ENCODE measurements around the gene SUSD2.
"Not testable (repeated sequence)": the region's sequence is repeated elsewhere in the genome, so short reads cannot be mapped to it uniquely, and the experiment has no call there.

SUSD2 gene

GRCh38 chr22:24188705-24189248, 7.5 kb downstream of the SUSD2 start:
- no peak for DNase-seq (ENCODE audit: low read depth in 2 of 2)

DNA sequence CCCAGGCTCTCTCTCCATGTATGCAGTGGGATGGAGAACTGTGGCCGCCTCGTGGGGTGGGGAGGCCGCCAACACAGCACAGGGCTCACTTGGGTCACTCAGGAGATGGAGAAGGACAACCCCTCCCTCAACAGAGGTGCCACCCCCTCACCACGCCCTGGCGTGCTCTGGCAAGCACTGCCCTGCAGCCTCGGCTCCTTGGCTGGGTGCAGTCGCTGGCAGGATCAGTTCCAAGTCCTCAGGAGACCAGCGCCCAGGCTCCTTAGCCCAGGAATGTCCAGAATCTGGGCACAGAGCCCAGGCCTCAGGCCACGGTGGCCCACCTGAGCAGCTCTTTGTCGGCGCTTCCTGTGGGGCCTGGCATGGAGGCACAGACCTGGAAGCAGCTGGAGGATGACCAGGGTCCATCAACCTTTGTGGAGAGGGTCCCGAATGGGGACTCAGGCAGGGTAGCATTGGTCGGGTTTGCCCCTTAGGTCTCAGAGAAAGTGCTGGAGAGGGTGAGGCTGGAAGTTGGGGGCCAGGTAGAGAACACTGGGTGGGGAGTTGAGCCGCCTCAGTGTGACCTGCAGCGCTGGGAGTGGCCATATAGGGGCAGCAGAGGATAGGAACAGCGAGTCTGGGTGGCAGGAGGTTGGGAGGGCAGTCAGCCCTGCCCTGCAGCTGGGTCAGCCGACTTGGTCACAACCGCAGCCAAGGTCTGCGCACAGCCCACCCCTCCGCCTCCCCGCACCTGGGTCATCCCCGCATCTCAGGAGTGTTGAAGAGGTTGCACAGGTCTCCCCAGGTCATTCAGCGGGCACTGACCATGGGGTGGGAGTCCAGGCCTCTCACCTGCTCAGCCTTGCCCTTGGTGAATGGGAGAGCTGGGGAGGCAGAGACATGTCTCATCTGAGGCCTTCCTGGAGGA, 8.2 kb downstream of the SUSD2 start:
- peak in 1 of 2 experiments; percentile 40 for DNase-seq (ENCODE audit: low read depth in 2 of 2)

GRCh38 chr22:24190159-24190540, 8.9 kb downstream of the SUSD2 start:
- DNase-seq (ENCODE audit: low read depth in 2 of 2): no peak

GRCh38 chr22:24190596-24191208, 9.4 kb downstream of the SUSD2 start:
- no peak for DNase-seq (ENCODE audit: low read depth in 2 of 2)

DNA sequence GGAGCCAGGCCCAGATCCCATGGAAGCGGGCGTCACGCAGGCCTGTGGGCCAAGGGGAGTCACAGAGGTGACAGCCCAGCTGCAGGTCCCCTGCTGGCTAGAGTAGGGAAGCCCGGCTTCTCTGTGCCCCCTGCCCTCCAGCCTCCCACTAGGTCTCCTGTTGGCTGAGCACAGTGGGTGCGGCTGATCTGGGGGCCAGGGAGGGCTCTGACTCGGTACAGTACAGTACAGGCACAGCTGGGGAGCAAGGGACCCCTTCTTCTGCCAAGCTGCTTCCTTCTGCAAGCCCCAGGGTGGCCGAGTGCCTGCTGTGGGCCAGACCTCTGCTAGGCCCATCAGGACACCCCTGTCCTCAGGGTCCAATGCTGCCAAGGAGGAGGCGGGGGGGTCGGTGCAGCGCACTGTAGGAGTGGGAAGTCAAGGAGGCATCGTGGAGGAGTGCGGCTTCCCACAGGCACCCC, 10.1 kb downstream of the SUSD2 start:
- no peak for DNase-seq (ENCODE audit: low read depth in 2 of 2)

GRCh38 chr22:24191893-24192292, 10.6 kb downstream of the SUSD2 start:
- DNase-seq (ENCODE audit: low read depth in 2 of 2): no peak

DNA sequence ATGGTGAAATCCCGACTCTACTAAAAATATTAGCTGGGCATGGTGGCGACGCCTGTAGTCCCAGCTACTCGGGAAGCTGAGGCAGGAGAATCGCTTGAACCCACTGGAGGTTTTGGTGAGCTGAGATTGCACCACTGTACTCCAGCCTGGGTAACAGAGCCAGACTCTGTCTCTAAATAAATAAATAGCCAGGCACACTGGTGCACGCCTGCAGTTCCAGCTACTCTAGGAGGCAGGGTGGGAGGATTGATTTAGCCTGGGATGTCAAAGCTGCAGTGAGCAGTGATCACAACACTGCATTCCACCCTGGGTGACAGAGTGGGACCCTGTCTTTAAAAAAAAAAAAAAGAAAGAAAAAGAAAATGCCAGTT, 17.4 kb downstream of the SUSD2 start:
- no peak for DNase-seq (ENCODE audit: low read depth in 2 of 2)

DNA sequence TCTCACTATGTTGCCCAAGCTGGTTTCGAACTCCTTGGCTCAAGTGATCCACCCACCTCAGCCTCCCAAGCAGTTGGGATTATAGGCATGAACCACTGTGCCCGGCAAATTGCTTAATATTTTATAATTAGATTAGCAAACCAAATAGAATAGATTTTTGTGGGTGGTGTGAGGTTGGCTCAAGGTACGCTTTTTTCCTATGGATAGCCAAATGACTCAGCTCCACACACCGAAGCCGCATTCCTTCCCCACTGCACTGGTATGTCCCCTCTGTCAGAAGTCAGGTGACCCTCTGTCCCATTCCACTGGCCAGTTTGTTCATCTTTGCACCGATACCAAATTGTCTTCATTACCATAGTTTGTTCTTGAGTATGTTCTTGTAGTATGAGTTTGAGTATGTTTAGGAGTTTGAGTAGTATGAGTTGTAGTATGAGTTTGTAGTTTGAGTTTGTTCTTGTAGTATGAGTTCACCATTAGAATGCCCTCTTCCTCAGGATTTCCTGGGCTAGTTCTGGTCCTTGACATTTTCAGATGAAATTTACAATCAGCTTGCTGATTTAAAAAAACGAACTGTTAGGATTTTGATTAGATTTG, 19.4 kb downstream of the SUSD2 start:
- no peak for DNase-seq (ENCODE audit: low read depth in 2 of 2)

DNA sequence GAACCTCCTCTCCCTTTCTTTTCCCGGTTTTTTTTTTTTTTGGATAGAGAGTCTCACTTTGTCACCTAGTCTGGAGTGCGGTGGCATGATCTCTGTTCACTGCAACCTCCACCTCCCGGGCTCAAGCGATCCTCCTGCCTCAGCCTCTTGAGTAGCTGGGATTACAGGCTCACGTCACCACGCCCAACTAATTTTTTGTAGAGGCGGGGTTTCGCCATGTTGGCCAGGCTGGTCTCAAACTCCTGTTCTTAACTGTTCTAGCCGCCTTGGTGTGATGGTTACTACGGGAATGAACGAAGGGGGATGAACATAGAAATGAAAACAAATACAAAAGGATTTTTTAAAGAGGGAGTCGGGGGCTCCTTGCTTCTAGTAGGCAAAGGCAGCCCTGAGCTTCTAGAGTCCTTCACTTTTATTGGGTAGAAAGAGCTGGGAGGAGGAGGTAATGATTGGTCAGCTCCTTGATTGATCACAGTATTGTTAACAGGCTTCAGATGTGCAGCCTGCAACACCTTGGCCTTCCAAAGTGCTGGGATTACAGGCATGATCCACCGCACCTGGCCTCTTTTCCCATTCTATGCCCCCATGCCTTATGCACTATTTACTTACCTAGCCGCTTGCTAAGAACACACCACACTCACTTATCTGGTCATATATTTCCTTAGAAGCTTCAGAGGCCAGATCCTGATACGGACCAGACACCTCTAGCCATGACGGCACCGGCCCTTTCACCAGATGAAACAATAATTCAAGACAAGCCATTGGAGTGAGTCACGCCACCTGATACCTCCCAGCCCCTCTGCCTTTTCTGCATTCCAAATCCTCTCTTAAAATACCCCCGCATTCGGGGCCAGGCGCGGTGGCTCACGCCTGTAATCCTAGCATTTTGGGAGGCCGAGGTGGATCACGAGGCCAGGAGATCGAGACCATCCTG, 20.7 kb downstream of the SUSD2 start:
- DNase-seq (ENCODE audit: low read depth in 2 of 2): no peak

DNA sequence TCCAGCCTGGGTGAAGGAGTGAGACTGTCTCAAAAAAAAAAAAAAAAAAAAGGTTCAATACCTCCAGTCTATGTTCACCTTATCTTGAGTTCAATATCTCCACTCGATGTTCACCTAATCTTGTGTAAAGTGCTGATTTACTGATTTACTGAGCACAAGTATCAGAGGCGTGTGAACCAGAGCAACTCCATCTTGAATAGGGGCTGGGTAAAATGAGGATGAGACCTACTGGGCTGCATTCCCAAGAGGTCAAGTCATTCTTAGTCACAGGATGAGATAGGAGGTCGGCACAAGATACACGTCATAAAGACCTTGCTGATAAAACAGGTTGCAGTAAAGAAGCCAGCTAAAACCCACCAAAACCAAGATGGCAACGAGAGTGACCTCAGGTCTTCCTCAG, 22.6 kb downstream of the SUSD2 start:
- DNase-seq (ENCODE audit: low read depth in 2 of 2): not testable (repeated sequence)

GRCh38 chr22:24205438-24206195, 24.3 kb downstream of the SUSD2 start:
- no peak for DNase-seq (ENCODE audit: low read depth in 2 of 2)

DNA sequence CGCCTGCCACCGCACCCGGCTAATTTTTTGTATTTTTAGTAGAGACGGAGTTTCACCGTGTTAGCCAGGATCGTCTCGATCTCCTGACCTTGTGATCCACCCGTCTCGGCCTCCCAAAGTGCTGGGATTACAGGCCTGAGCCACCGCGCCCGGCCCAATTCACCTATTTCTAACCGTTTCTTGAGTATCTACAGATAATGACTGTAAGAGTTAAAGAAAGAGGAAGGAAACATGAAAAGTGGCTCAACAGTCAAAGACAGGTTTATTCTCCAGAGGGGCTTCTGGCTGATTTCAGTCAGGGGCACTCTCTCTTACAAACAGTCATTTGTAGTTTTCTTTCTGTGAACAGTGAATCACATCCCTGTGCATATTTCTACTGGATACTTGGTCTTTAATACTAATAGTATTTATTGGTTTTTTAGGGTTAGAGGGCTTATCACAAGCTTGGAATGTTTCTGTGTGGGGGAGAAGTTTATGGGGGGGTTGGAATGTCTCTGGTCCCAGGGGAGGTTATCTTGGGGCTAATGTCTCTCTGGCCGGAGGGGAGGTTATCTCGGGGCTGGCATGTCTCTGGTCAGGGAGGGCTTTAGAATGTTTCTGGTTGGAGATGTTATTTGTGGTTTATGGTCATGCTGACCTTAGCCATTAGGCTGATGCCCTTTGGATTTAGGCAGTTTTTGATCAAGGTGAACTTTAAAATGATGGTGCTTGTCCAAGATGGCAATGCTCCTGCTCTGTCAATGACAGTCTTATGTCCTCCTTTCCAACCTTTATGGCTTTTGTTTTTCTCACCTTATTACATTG, 25.4 kb downstream of the SUSD2 start:
- DNase-seq (ENCODE audit: low read depth in 2 of 2): not testable (repeated sequence)

DNA sequence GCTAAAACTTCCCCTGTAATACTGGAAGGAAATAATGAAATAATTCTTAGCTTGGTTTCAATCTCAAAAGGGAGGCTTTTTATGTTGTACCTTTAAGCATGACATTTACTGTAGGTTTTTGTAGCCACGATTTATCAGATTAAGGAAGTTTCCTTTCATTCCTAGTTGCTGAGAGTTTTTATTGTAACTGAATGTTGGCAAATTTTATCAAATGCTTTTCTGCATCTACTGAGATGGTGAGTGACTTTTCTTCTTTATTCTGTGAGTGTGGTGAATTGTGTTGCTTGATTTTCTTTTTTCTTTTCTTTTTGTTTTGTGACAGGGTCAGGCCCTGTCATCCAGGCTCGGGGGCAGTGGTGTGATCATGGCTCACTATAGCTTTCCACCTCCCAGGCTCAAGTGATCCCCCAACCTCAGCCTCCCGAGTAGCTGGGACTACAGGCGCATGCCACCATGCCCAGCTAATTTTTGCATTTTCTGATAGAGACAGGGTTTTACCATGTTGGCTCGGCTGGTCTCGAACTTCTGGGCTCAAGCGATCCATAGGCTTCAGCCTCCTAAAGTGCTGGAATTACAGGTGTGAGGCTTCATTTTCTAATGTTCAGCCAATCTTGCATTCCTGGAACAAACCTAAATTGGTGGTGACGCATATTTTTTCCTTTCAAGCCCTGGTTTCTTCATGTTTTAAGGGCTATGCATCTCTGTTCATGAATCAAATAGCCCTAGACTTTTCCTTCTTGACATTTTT, 26.2 kb downstream of the SUSD2 start:
- no peak for DNase-seq (ENCODE audit: low read depth in 2 of 2)

GRCh38 chr22:24208012-24208749, 26.9 kb downstream of the SUSD2 start:
- DNase-seq (ENCODE audit: low read depth in 2 of 2): no peak

DNA sequence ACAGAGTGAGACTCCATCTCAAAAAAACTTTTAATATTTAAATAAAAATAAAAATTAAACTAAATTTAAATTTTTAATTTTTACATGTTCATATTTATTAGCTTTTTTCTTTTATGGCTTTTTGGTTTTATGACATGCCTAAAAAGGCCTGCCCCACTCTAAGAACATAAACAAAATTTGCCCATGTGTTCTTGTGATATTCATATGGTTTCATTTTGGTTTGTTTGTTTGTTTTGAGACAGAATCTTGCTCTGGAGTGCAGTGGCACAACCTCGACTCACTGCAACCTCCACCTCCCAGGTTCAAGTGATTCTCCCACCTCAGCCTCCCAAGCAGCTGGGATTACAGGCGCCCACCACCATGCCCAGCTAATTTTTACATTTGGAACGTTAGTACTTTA, 27.7 kb downstream of the SUSD2 start:
- DNase-seq (ENCODE audit: low read depth in 2 of 2): no peak

GRCh38 chr22:24209687-24210086, 28.4 kb downstream of the SUSD2 start:
- DNase-seq (ENCODE audit: low read depth in 2 of 2): no peak

DNA sequence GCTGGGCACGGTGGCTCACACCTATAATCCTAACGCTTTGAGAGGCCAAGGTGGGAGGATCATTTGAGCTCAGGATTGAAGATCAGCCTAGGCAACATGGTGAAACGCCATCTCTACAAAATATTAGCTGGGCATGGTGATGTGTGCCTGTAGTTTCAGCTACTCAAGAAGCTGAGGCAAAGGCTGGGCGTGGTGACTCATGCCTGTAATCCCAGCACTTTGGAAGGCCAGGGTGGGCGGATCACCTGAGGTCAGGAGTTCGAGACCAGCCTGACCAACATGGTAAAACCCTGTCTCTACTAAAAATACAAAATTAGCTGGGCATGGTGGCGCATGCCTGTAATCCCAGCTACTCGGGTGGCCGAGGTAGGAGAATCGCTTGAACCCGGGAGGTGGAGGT, 29.1 kb downstream of the SUSD2 start:
- not testable (repeated sequence) for DNase-seq (ENCODE audit: low read depth in 2 of 2)

DNA sequence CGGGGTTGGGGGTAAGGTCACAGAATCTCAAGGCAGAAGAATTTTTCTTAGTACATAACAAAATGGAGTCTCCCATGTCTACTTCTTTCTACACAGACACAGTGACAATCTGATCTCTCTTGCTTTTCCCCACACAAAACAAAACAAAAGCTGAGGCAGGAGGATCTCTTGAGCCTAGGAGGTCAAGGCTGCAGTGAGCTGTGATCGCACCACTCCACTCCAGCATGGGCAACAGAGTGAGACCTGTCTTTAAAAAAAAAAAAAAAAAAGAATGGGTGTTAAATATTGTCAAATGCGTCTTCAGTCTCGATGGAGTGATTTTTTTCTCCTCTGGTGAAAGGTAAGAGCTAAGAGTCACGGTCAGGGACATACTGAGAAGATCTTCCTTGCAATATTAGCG, 30.4 kb downstream of the SUSD2 start:
- DNase-seq (ENCODE audit: low read depth in 2 of 2): not testable (repeated sequence)
